Nephron (organoid): ENCODE measurements around the gene RAP1GAP2.

Source experiments
- H3K27ac Mint-ChIP-seq, 3 experiments: 2 replicates each; pipeline ENCODE4 v1.8.0; 2020; ENCODE audit warnings: mixed read lengths in 3 of 3, mild to moderate bottlenecking in 2 of 3, moderate library complexity in 1 of 3
- H3K27me3 Mint-ChIP-seq: 2 replicates; pipeline ENCODE4 v1.8.0; 2021; ENCODE audit warnings: low read depth, mild to moderate bottlenecking, moderate library complexity, mixed read lengths
- H3K36me3 Mint-ChIP-seq: 2 replicates; pipeline ENCODE4 v1.8.0; 2020; ENCODE audit warnings: low read depth, mixed read lengths
- H3K4me1 Mint-ChIP-seq: 2 replicates; pipeline ENCODE4 v1.8.0; 2020; ENCODE audit warnings: mixed read lengths
- H3K4me3 Mint-ChIP-seq, 3 experiments: 2 replicates each; pipeline ENCODE4 v1.8.0; 2020; ENCODE audit warnings: mild to moderate bottlenecking in 3 of 3, mixed read lengths in 3 of 3, moderate library complexity in 2 of 3
- H3K9me3 Mint-ChIP-seq: 2 replicates; pipeline ENCODE4 v1.8.0; 2020; ENCODE audit warnings: mixed read lengths
- CTCF ChIP-seq, 3 experiments: fragments of 200-600 bp; sonication (generic); IDR thresholded peaks; one replicate each; pipeline ENCODE4 v1.5.0; 2021; ENCODE audit warnings: antibody characterized with exemption in 3 of 3; ENCODE audit not compliant: unreplicated experiment in 3 of 3

The RAP1GAP2 gene

GRCh38 chr17:2939714-2940351 is 143.6 kb downstream of the RAP1GAP2 start:
- no peak overlapping the region for H3K4me3 Mint-ChIP-seq
- no peak for TF ChIP-seq CTCF (IDR thresholded peaks at IDR 0.05; ENCODE audit: unreplicated experiment in 3 of 3)
- peak overlapping the region in 1 of 3 experiments; percentile 48 for H3K27ac Mint-ChIP-seq
- no peaks in the 10 kb centered on the region for H3K36me3 Mint-ChIP-seq
- H3K4me1 Mint-ChIP-seq = peaks cover 4% of the 10 kb centered on the region
- no peaks in the 10 kb centered on the region for H3K9me3 Mint-ChIP-seq
- H3K27me3 Mint-ChIP-seq = peaks cover 4% of the 10 kb centered on the region

- Mint-ChIP-seq H3K27me3 (peaks cover 4% of the 10 kb centered on the region), H3K36me3 (no peaks in the 10 kb centered on the region), H3K27ac (peak overlapping the region in 1 of 3 experiments; percentile 48), H3K9me3 (no peaks in the 10 kb centered on the region), H3K4me3 (no peak overlapping the region), H3K4me1 (peaks cover 4% of the 10 kb centered on the region)
- no peak for TF ChIP-seq CTCF (IDR thresholded peaks at IDR 0.05; ENCODE audit: unreplicated experiment in 3 of 3)
Observed at GRCh38 chr17:2940352-2940751, 144.1 kb downstream of the RAP1GAP2 start.

- peaks cover 3% of the 10 kb centered on the region for H3K36me3 Mint-ChIP-seq
- no peaks in the 10 kb centered on the region for H3K9me3 Mint-ChIP-seq
- H3K4me3 Mint-ChIP-seq = no peak overlapping the region
- H3K4me1 Mint-ChIP-seq = no peaks in the 10 kb centered on the region
- no peak for TF ChIP-seq CTCF (IDR thresholded peaks at IDR 0.05; ENCODE audit: unreplicated experiment in 3 of 3)
- H3K27me3 Mint-ChIP-seq = peaks cover 8% of the 10 kb centered on the region
- no peak overlapping the region for H3K27ac Mint-ChIP-seq
Observed at GRCh38 chr17:2943981-2944380, 147.7 kb downstream of the RAP1GAP2 start.

- peaks cover 3% of the 10 kb centered on the region for H3K36me3 Mint-ChIP-seq
- peaks cover 14% of the 10 kb centered on the region for H3K27me3 Mint-ChIP-seq
- H3K27ac Mint-ChIP-seq = no peak overlapping the region
- H3K4me1 Mint-ChIP-seq = no peaks in the 10 kb centered on the region
- no peak for TF ChIP-seq CTCF (IDR thresholded peaks at IDR 0.05; ENCODE audit: unreplicated experiment in 3 of 3)
- no peaks in the 10 kb centered on the region for H3K9me3 Mint-ChIP-seq
- no peak overlapping the region for H3K4me3 Mint-ChIP-seq
Observed at GRCh38 chr17:2945299-2945698, 149.1 kb downstream of the RAP1GAP2 start.

- no peak for TF ChIP-seq CTCF (IDR thresholded peaks at IDR 0.05; ENCODE audit: unreplicated experiment in 3 of 3)
- Mint-ChIP-seq H3K27me3 (peaks cover 14% of the 10 kb centered on the region), H3K4me3 (no peak overlapping the region), H3K4me1 (no peaks in the 10 kb centered on the region), H3K27ac (no peak overlapping the region), H3K36me3 (peaks cover 3% of the 10 kb centered on the region), H3K9me3 (no peaks in the 10 kb centered on the region)
Observed at GRCh38 chr17:2946144-2946543, 149.9 kb downstream of the RAP1GAP2 start.

- H3K27ac Mint-ChIP-seq = no peak overlapping the region
- no peaks in the 10 kb centered on the region for H3K9me3 Mint-ChIP-seq
- H3K4me3 Mint-ChIP-seq = no peak overlapping the region
- peaks cover 3% of the 10 kb centered on the region for H3K36me3 Mint-ChIP-seq
- TF ChIP-seq CTCF (IDR thresholded peaks at IDR 0.05; ENCODE audit: unreplicated experiment in 3 of 3) = no peak
- no peaks in the 10 kb centered on the region for H3K4me1 Mint-ChIP-seq
- peaks cover 14% of the 10 kb centered on the region for H3K27me3 Mint-ChIP-seq
Observed at GRCh38 chr17:2947588-2947950, 151.3 kb downstream of the RAP1GAP2 start.
